CD14-positive monocyte (primary cell): ENCODE data around the gene UTP18. TPM values are rescaled to one million over a fixed set of nuclear protein-coding genes. Genes with fewer than 3 reads are reported as not detected.

Experiments used
- DNase-seq, 3 donors: peaks; one replicate each; pipeline ENCODE4 v3.0.0-alpha.2; 2011 to 2022
- H2AFZ ChIP-seq: 2 replicates; pipeline ENCODE4 v1.6.0; 2012; ENCODE audit warnings: mild to moderate bottlenecking, low read depth, low read length, inconsistent platforms; ENCODE audit not compliant: insufficient read depth, poor library complexity, severe bottlenecking
- H3K27ac ChIP-seq, 2 donors: 1 replicate in 1 of 2; 2 replicates in 1 of 2; pipeline ENCODE4 v1.5.1; 2012 to 2013; ENCODE audit warnings: low read length in 2 of 2, control low read depth in 1 of 2, inconsistent platforms in 1 of 2, low read depth in 1 of 2, mild to moderate bottlenecking in 1 of 2
- H3K27me3 ChIP-seq, 2 donors: one replicate each; pipeline versions ENCODE4 v1.6.0 to v1.6.1; 2011 to 2013; ENCODE audit warnings: low read length in 2 of 2; ENCODE audit not compliant: control insufficient read depth in 2 of 2, insufficient read depth in 2 of 2
- H3K36me3 ChIP-seq, 2 donors: replicated peaks in 1 of 2; 1 replicate in 1 of 2; 2 replicates in 1 of 2; pipeline versions ENCODE4 v1.5.1 to v1.6.1; 2012 to 2013; ENCODE audit warnings: low read length in 2 of 2, control low read depth in 1 of 2, inconsistent platforms in 1 of 2, mild to moderate bottlenecking in 1 of 2; ENCODE audit not compliant: insufficient read depth in 2 of 2, control insufficient read depth in 1 of 2
- H3K4me1 ChIP-seq, 2 donors: 1 replicate in 1 of 2; 2 replicates in 1 of 2; pipeline versions ENCODE4 v1.5.1 to v1.6.1; 2012 to 2013; ENCODE audit warnings: low read length in 2 of 2, control low read depth in 1 of 2, inconsistent platforms in 1 of 2, mild to moderate bottlenecking in 1 of 2, moderate library complexity in 1 of 2; ENCODE audit not compliant: insufficient read depth in 2 of 2, control insufficient read depth in 1 of 2
- H3K4me2 ChIP-seq: replicated peaks from 2 replicates; pipeline ENCODE3; 2012; ENCODE audit warnings: low read length, moderate library complexity, mild to moderate bottlenecking; ENCODE audit not compliant: poor library complexity, severe bottlenecking; ENCODE audit errors: extremely low read depth
- H3K4me3 ChIP-seq, 3 experiments: fragments of 200-600 bp in 1 of 3; sonication (generic) in 1 of 3; replicated peaks in 1 of 3; 1 replicate in 2 of 3; 2 replicates in 1 of 3; pipeline ENCODE4 v1.5.1; 2011 to 2013; ENCODE audit warnings: low read length in 3 of 3, mild to moderate bottlenecking in 3 of 3, control low read depth in 2 of 3, low read depth in 2 of 3, inconsistent platforms in 1 of 3, moderate library complexity in 1 of 3
- H3K79me2 ChIP-seq: 2 replicates; pipeline ENCODE4 v1.6.0; 2012; ENCODE audit warnings: mild to moderate bottlenecking, control low read depth, inconsistent platforms, low read length, moderate library complexity; ENCODE audit not compliant: insufficient read depth
- H3K9ac ChIP-seq: 2 replicates; pipeline ENCODE4 v1.6.0; 2017; ENCODE audit warnings: low read length, mild to moderate bottlenecking; ENCODE audit not compliant: insufficient read depth, poor library complexity, severe bottlenecking
- H3K9me3 ChIP-seq, 2 donors: replicated peaks in 1 of 2; 1 replicate in 1 of 2; 2 replicates in 1 of 2; pipeline versions ENCODE4 v1.5.1 to v1.6.1; 2012 to 2013; ENCODE audit warnings: low read length in 2 of 2, control low read depth in 1 of 2; ENCODE audit not compliant: control insufficient read depth in 1 of 2, insufficient read depth in 1 of 2
- H4K20me1 ChIP-seq: 2 replicates; pipeline ENCODE4 v1.6.0; 2012; ENCODE audit warnings: mild to moderate bottlenecking, low read length, control low read depth, moderate library complexity; ENCODE audit not compliant: insufficient read depth
- H3K27ac Mint-ChIP-seq, 7 donors: one replicate each; pipeline ENCODE4 v1.8.0; 2020; ENCODE audit warnings: mild to moderate bottlenecking in 7 of 7, mixed read lengths in 7 of 7, moderate library complexity in 6 of 7, inconsistent platforms in 2 of 7
- H3K27me3 Mint-ChIP-seq, 3 donors: one replicate each; pipeline ENCODE4 v1.8.0; 2021 to 2022; ENCODE audit warnings: low read depth in 3 of 3, mild to moderate bottlenecking in 3 of 3, mixed read lengths in 3 of 3, moderate library complexity in 3 of 3, inconsistent platforms in 1 of 3
- H3K36me3 Mint-ChIP-seq, 2 donors: one replicate each; pipeline ENCODE4 v1.8.0; 2020; ENCODE audit warnings: mixed read lengths in 2 of 2, inconsistent platforms in 1 of 2, mild to moderate bottlenecking in 1 of 2
- H3K4me1 Mint-ChIP-seq: one replicate; pipeline ENCODE4 v1.8.0; 2020; ENCODE audit warnings: mild to moderate bottlenecking, mixed read lengths
- H3K4me3 Mint-ChIP-seq, 2 donors: one replicate each; pipeline ENCODE4 v1.8.0; 2020; ENCODE audit warnings: mild to moderate bottlenecking in 2 of 2, mixed read lengths in 2 of 2, moderate library complexity in 1 of 2
- H3K9me3 Mint-ChIP-seq, 7 donors: one replicate each; pipeline ENCODE4 v1.8.0; 2020 to 2022; ENCODE audit warnings: mixed read lengths in 7 of 7, mild to moderate bottlenecking in 6 of 7, moderate library complexity in 6 of 7, inconsistent platforms in 2 of 7
- CTCF ChIP-seq: fragments of 200-600 bp; IDR thresholded peaks from one replicate; pipeline ENCODE4 v1.8.0; 2022; ENCODE audit warnings: antibody characterized with exemption, mild to moderate bottlenecking
- WGBS: methylation state at CpG from one replicate; pipeline ENCODE4 v1.1.5; 2013; ENCODE audit warnings: missing lambda C conversion rate; ENCODE audit not compliant: insufficient coverage; 5-methylcytosine and 5-hydroxymethylcytosine counted together
- intact Hi-C, 2 donors: fragments of 100-400 bp; cut with micrococcal nuclease; formaldehyde crosslinking; loops; one replicate each; pipeline versions ENCODE4 v1.15.0 to v1.15.1; 2023
- polyA plus RNA-seq, 3 donors: library from polyadenylated mRNA; depleted of rRNA in 1 of 3; unstranded in 2 of 3; stranded (reverse) in 1 of 3; fragments of 300-500 nt in 2 of 3; fragments of >200 nt in 1 of 3; fragmentation: Illumina TruSeq in 2 of 3; gene quantifications; 1 replicate in 2 of 3; 2 replicates in 1 of 3; pipeline ENCODE4 v1.2.3, GENCODE V29; 2012 to 2021

Gene UTP18
- polyA plus RNA-seq, 3 donors: 13.0 to 31.9 (median 31.6) TPM

- Histone ChIP-seq H3K36me3 (peaks cover 76 to 99% of the 10 kb centered on the region in 2 donors), H3K27ac (no peak overlapping the region), H3K4me2 (no peak overlapping the region), H4K20me1 (peaks cover 30% of the 10 kb centered on the region), H3K9me3 (no peaks in the 10 kb centered on the region), H3K79me2 (peaks cover 22% of the 10 kb centered on the region), H3K9ac (no peak overlapping the region), H3K4me3 (no peak overlapping the region), H3K4me1 (no peaks in the 10 kb centered on the region), H2AFZ (no peak overlapping the region), H3K27me3 (no peaks in the 10 kb centered on the region)
- TF ChIP-seq CTCF: no peak
- Mint-ChIP-seq H3K4me1 (peaks cover 8% of the 10 kb centered on the region), H3K4me3 (no peak overlapping the region), H3K27ac (peak overlapping the region in 2 of 7 donors; percentile 32 to 42), H3K9me3 (no peaks in the 10 kb centered on the region), H3K27me3 (peaks cover 0 to 2% (median 0%) of the 10 kb centered on the region in 3 donors), H3K36me3 (peaks cover 82 to 96% of the 10 kb centered on the region in 2 donors)
- WGBS: no CpG with 5 or more reads among the region's 1 CpG
- no peak for DNase-seq
- intact Hi-C loops: no loop called here
These were observed 12.5 kb downstream of the UTP18 start for GRCh38 chr17:51272812-51273211.

DNA sequence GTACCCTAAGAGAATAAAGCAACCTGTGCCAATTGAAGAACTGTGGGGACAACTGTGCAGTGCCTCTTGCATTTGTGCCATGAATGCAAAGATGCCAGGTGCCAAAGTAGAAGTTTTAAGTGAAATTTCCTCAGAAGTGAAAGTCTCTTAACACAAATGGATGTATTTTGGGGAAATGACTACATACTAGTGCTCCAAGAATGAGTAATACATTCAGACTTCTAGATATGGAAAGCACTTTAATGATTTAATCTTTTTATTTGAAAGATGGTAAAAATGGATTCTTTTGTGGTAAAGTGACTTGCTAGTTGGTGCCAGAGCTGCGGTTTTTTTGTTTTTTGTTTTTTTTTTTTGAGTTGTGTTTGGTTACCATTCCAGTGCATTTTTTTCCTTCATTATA, 15.0 kb downstream of the UTP18 start:
- no CpG with 5 or more reads among the region's 1 CpG for WGBS
- intact Hi-C loops: no loop called here
- peaks cover 85 to 95% of the 10 kb centered on the region in 2 donors for H3K36me3 Mint-ChIP-seq
- Histone ChIP-seq H3K27ac (no peak overlapping the region), H3K9ac (no peak overlapping the region), H3K79me2 (peaks cover 18% of the 10 kb centered on the region), H3K4me3 (no peak overlapping the region), H2AFZ (no peak overlapping the region), H3K36me3 (peaks cover 81 to 99% of the 10 kb centered on the region in 2 donors), H3K9me3 (no peaks in the 10 kb centered on the region), H3K27me3 (no peaks in the 10 kb centered on the region), H4K20me1 (peaks cover 20% of the 10 kb centered on the region), H3K4me1 (no peaks in the 10 kb centered on the region), H3K4me2 (no peak overlapping the region)
- no peak overlapping the region for H3K27ac Mint-ChIP-seq
- no peak for DNase-seq
- peaks cover 4% of the 10 kb centered on the region for H3K4me1 Mint-ChIP-seq
- no peak overlapping the region for H3K4me3 Mint-ChIP-seq
- no peaks in the 10 kb centered on the region for H3K9me3 Mint-ChIP-seq
- H3K27me3 Mint-ChIP-seq: peaks cover 0 to 2% (median 0%) of the 10 kb centered on the region in 3 donors
- TF ChIP-seq CTCF: no peak
